ENCODE data around the gene PLXND1. TPM values are rescaled to one million over a fixed set of nuclear protein-coding genes. Genes with fewer than 3 reads are reported as not detected.

Gene PLXND1
- total RNA-seq, 4 donors from 2014 or later: 155 to 300 (median 197) TPM

GRCh38 chr3:129556890-129557547, 49.5 kb downstream of the PLXND1 start:
- WGBS, 2 donors: 71 to 77% methylated on average over 29 to 31 of the region's 31 CpGs
- Histone ChIP-seq H3K4me1 (peaks cover 0 to 100% (median 79%) of the 10 kb centered on the region in 4 donors), H3K27ac (peak overlapping the region in 3 of 4 donors; percentile 57 to 95 (median 90)), H3K36me3 (peaks cover 0 to 49% (median 0%) of the 10 kb centered on the region in 3 donors), H3K9me3 (no peaks in the 10 kb centered on the region), H3K27me3 (no peaks in the 10 kb centered on the region), H3K4me3 (no peak overlapping the region)
- TF ChIP-seq POLR2A (IDR thresholded peaks at IDR 0.05) (no peak), CTCF (IDR thresholded peaks at IDR 0.05) (no peak), EP300 (IDR thresholded peaks at IDR 0.05) (no peak)
- DNase-seq (ENCODE audit: low spot score in 2 of 2): no peak

- Histone ChIP-seq H3K27me3 (no peaks in the 10 kb centered on the region), H3K4me3 (no peak overlapping the region), H3K36me3 (peaks cover 0 to 42% (median 0%) of the 10 kb centered on the region in 3 donors), H3K9me3 (no peaks in the 10 kb centered on the region), H3K4me1 (peaks cover 0 to 93% (median 73%) of the 10 kb centered on the region in 4 donors), H3K27ac (peak overlapping the region in 2 of 4 donors; percentile 90 to 95)
- TF ChIP-seq EP300 (IDR thresholded peaks at IDR 0.05) (no peak), POLR2A (IDR thresholded peaks at IDR 0.05) (no peak), CTCF (IDR thresholded peaks at IDR 0.05) (no peak)
- DNase-seq (ENCODE audit: low spot score in 2 of 2): no peak
- 79 to 85% methylated on average over 8 to 14 of the region's 15 CpGs for WGBS, 2 donors
Measured at GRCh38 chr3:129556358-129556695, 50.1 kb downstream of the PLXND1 start.

- WGBS, 2 donors: 29 to 49% methylated on average over 12 to 13 of the region's 18 CpGs
- peaks cover 0 to 88% (median 67%) of the 10 kb centered on the region in 4 donors for H3K4me1 ChIP-seq
- H3K27ac ChIP-seq: peak overlapping the region in 3 of 4 donors; percentile 4 to 95 (median 90)
- TF ChIP-seq EP300 (IDR thresholded peaks at IDR 0.05) (peak in 1 of 2 donors; percentile 50), POLR2A (IDR thresholded peaks at IDR 0.05) (no peak)
- no peaks in the 10 kb centered on the region for H3K9me3 ChIP-seq
- H3K36me3 ChIP-seq: peaks cover 0 to 41% (median 0%) of the 10 kb centered on the region in 3 donors
- H3K4me3 ChIP-seq: no peak overlapping the region
- no peak for DNase-seq (ENCODE audit: low spot score in 2 of 2)
- no peaks in the 10 kb centered on the region for H3K27me3 ChIP-seq
Measured at GRCh38 chr3:129555616-129556357, 50.7 kb downstream of the PLXND1 start.

- no peak for DNase-seq (ENCODE audit: low spot score in 2 of 2)
- TF ChIP-seq EP300 (IDR thresholded peaks at IDR 0.05) (peak in 1 of 2 donors; percentile 11), POLR2A (IDR thresholded peaks at IDR 0.05) (no peak)
- Histone ChIP-seq H3K4me3 (no peak overlapping the region), H3K36me3 (peaks cover 0 to 39% (median 0%) of the 10 kb centered on the region in 3 donors), H3K4me1 (peaks cover 0 to 81% (median 62%) of the 10 kb centered on the region in 4 donors), H3K27me3 (no peaks in the 10 kb centered on the region), H3K27ac (peak overlapping the region in 3 of 4 donors; percentile 40 to 95 (median 90)), H3K9me3 (no peaks in the 10 kb centered on the region)
- WGBS, 2 donors: 30 to 37% methylated on average over 15 of the region's 15 CpGs
Measured at GRCh38 chr3:129555153-129555550, 51.3 kb downstream of the PLXND1 start.

- Histone ChIP-seq H3K27ac (peak overlapping the region in 3 of 4 donors; percentile 40 to 95 (median 90)), H3K36me3 (peaks cover 0 to 33% (median 0%) of the 10 kb centered on the region in 3 donors), H3K9me3 (no peaks in the 10 kb centered on the region), H3K4me1 (peaks cover 0 to 75% (median 56%) of the 10 kb centered on the region in 4 donors), H3K4me3 (no peak overlapping the region), H3K27me3 (no peaks in the 10 kb centered on the region)
- DNase-seq (ENCODE audit: low spot score in 2 of 2): no peak
- no peak for TF ChIP-seq EP300 (IDR thresholded peaks at IDR 0.05)
- TF ChIP-seq POLR2A (IDR thresholded peaks at IDR 0.05): no peak
- no peak for TF ChIP-seq CTCF (IDR thresholded peaks at IDR 0.05)
- WGBS, 2 donors: 31 to 36% methylated on average over 11 to 12 of the region's 13 CpGs
Measured at GRCh38 chr3:129554356-129555152, 51.9 kb downstream of the PLXND1 start.

Measured in tibial nerve (tissue), 4 donors.